HG02610 (cell line): Measurements from ENCODE around the gene IL18BP.
A peak's percentile ranks its signal among the peaks of the same experiment; 100 is the strongest.

Experiments used
- ATAC-seq: cut with Tn5 transposase; IDR thresholded peaks from one replicate; pipeline ENCODE4 v1.9.1; 2021; ENCODE audit warnings: mild to moderate bottlenecking, moderate library complexity; ENCODE audit not compliant: unreplicated experiment

The IL18BP gene

DNA sequence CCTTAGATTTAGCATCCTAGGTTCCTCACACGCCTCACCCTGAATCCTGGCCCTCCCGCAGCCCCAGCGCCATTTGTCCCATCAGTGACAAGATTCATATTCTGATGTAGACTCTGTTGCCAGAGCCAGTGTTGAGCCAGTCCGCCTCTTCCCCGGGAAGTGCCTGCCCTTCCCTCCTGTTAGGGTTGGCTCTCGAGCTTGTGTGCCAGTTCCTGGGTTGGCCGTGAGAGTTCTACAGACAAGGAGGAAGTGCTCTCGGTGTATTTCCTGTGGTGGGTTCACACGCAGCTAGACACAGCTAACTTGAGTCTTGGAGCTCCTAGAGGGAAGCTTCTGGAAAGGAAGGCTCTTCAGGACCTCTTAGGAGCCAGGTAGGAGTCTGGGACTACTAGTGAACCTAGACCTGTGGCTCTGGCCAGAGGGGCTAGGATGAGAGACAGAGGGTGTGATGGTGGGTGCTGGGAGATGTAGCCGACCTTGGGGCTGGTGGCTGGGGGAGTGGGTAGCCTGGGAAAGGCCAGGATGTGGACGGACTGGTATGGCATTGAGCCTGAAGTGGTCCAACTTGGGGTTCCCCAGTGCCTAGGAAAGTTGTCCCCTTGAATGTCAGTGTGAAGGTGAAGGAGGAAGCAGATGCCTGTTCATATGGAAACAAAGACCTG, at the start of gene IL18BP:
Gene IL18BP (plus strand): TSS at position 261 of the 662 bp plus-strand sequence. CDS start 1,076 bp downstream, outside the sequence.
- ATAC-seq, result peak; percentile 32

- no peak for ATAC-seq
Measured at GRCh38 chr11:71949034-71949433, 49.7 kb upstream of the IL18BP start.

DNA sequence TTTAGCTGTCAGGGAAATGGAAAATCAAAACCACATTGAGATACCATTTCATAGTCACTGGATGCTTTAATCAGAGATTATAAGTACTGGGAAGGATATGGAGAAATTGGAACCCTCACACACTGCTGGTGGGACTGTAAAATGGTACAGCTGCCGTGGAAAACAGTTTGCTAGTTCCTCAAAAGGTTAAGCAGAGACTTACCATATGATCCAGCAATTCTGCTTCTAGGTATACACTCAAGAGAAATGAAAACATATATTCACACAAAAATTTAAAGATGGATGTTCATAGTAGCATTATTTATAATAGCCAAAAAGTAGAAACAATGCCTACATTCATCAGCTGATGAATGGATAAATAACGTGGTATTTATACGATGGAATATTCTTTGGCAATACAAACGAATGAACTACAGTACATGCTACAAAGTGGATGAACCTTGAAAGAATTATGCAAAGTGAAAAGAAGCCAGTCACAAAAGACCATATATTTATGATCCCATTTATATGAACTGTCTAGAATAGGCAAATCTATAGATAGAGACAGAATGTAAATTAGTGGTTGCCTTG, 46.9 kb upstream of the IL18BP start:
- no peak for ATAC-seq

GRCh38 chr11:71955898-71956456, 42.7 kb upstream of the IL18BP start:
- no peak for ATAC-seq

GRCh38 chr11:71962428-71963038, 36.2 kb upstream of the IL18BP start:
- peak; percentile 68 for ATAC-seq

GRCh38 chr11:71963468-71963867, 35.2 kb upstream of the IL18BP start:
- ATAC-seq, result no peak

DNA sequence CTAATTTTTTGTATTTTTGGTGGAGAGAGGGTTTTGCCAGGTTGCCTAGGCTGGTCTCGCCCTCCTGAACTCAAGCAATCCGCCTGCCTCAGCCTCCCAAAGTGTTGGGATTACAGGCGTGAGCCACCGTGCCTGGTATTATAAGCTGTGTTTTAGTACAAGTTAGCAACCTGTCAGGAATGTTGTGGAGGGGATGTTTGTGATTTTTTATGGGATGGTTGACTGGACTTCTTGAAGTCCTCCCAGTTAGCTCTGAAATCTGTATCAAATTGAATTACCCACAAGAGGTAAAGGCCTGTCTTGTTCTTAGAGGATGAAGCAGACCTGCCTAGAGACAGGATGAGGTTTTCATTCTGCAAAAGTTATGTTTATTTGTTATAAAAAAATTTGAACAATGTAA, 34.1 kb upstream of the IL18BP start:
- ATAC-seq, result no peak

DNA sequence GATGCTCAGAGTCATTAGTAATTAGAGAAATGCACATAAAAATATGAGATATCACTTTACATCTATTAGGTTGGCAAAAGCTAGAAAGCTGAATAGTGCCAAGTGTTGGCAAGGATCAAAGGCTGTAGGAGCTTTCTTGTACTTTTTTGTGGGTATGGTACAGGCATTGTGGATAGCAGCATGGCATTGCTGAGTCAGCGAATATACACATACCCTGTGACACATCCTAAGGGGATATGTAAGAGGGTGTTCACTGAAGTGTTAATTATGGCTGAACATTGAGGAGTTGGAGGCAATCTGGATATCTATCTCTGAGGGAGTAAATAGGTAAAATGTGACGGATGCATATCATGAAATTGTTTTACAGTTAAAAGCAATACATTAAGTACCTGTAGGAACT, 27.0 kb upstream of the IL18BP start:
- ATAC-seq, result no peak

DNA sequence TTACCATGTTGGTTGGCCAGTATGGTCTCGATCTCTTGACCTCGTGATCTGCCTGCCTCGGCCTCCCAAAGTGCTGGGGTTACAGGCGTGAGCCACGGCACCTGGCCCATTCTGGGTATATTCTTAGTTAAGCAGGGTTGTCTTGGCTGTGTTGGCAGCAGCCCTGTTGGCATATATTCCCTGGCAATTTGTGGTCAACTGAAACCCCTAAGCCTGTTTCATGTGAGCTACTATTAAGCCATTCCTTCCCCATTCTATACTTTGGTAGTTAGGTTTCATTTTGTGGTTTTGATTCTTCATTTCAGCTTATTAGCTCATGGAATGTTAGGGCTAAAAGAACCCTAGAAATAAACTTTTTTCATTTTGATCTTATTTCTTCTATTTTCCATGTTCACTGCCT, 22.2 kb upstream of the IL18BP start:
- no peak for ATAC-seq

DNA sequence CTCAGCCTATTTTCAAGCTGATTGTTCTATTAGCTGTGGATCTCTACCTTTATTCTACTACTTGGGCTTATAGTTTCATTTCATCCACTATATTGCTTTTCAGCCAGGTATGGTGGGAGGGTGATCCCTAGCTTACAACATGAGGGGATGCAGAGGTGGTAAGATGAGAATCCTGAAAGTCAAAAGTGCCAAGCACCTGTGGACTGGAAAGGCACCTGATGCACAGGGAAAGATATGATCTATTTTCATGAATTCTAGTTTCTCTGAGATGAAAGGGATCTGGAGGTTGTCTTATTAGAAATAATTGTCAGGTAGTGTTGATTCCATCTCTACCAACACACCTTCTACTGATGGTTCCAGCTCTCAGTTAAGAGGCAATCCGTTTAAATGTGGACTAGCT, 21.6 kb upstream of the IL18BP start:
- no peak for ATAC-seq

DNA sequence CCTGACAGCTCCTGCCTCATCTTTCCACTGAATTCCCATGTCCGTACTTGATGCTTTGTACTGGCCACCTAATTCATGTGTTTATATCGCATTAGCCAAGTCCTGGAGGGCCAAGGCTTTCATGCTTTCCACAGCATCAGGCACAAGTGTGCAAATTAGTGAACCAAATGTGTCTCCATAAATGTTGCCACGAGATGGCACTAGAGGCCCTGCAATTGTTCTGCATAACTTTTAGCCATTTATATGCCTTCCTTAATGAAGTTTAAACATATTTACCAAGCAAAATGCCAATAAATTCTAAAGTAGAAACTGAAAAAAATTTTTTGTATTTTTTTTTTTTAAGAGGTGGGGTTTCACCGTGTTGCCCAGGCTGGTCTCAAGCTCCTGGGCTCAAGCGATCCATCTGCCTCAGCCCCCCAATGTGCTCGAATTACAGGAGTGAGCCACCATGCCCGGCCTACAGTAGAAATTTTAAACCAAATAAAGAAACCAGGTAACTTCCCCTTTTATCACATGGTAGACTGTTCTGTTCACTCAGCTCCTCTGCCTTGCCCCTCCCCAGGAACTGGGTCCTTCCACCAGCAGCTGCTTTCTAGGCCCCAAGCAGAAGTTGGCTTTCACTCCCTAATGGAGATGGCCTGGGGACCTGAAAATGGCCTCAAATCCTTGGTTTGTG, 20.8 kb upstream of the IL18BP start:
- no peak for ATAC-seq

DNA sequence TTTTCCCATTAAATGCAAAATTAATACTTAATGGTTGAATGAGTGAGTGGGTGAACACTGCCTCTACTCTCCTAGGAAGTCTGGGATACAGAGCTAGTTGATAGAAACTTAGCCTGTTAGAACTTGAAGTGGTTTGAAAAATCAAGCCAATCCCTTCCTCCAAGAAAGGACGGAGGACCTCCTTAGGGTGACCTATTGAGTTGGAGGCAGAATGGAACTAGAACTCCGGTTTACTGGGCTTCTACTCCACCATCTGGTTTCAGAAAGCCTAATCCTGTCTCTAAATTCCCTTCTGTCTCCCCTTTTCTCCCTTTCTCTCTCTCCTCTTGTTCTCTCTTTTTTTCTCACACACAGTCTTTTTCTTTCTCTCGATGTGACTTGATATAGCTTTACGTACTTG, 19.6 kb upstream of the IL18BP start:
- ATAC-seq, result no peak

GRCh38 chr11:71979602-71980001, 19.1 kb upstream of the IL18BP start:
- ATAC-seq, result no peak

DNA sequence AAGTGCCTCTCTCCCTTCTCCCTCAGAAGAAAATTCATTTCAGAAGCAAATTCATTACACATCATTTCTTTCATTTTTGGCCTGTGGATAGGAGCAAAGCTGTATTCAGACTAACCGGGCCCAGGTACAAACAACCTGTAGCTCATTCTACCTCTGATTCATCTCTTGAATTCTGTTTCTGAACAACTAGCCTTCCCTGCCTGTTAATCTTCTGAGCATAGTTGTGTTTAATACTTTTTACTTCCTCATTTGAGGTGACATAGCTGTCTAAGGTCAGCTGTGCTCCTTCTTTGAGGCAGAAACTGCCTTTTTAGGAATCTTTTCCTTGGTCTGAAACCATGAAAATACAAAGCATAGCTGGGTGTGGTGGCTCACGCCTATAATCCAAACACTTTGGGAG, 12.6 kb upstream of the IL18BP start:
- ATAC-seq, result no peak

GRCh38 chr11:71987521-71987920, 11.2 kb upstream of the IL18BP start:
- ATAC-seq, result no peak

GRCh38 chr11:71988050-71988449, 10.7 kb upstream of the IL18BP start:
- no peak for ATAC-seq

- ATAC-seq, result no peak
Measured at GRCh38 chr11:71990701-71991100, 8.0 kb upstream of the IL18BP start.

- peak; percentile 77 for ATAC-seq
Measured at GRCh38 chr11:71991494-71991893, 7.2 kb upstream of the IL18BP start.

DNA sequence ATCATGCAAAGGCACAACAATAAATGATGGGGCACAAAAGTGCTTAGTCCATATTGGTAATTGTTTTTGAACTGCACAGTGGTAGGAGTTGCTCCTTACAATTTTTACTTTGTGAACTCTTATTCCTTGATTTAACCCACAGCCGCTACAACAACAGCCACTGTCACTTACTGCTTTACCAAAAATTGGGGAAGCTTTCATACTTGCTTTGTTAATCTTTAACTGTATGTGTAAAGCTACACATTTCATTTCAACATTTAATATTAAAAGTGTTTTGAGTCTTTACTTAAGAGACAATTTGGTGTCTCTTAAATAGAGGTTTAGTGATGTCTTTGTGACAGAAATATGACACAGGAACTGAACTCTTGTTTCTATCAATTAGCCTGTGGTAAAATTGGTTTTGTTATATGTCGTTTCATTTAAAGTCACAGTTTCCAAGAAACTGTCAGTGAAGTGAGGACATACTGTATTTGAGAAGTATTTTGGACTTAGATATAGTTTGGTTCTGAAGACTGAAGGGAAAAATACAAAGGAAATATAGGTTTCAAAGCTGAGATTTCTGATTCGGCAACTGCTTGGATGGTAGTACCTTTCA, 6.5 kb upstream of the IL18BP start:
- no peak for ATAC-seq

DNA sequence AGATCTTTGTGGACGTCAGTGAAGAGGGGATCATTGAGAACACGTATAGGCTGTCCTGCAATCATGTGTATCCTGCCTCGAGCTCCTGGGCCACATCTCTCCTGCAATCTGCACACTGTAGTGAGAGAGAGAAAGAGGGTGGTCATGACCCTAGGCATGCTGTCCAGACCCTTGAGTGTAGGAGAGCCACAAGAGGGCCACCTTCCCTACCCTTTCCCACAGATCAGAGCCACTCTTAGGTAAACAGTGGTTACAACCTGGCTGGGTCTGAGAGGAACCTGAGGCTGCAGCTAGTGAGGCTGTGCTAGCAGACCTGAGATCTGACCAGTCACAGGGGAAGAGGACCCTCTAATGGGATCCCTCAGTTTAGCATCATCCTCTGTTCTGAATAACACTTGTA, 3.9 kb upstream of the IL18BP start:
- no peak for ATAC-seq

GRCh38 chr11:71995726-71996291, 2.9 kb upstream of the IL18BP start:
- no peak for ATAC-seq
